Panc1 (cell line): ENCODE data around the gene B3GAT3.

Experiments used
- CTCF ChIP-seq: fragments of 450-650 bp; IDR thresholded peaks from 2 replicates; pipeline ENCODE4 v1.5.1; 2017; ENCODE audit warnings: mild to moderate bottlenecking
- POLR2AphosphoS5 ChIP-seq: IDR thresholded peaks from 2 replicates; pipeline ENCODE4 v1.6.1; 2012; ENCODE audit warnings: mild to moderate bottlenecking, low read depth, low read length, moderate library complexity
- SIN3A ChIP-seq: IDR thresholded peaks from 2 replicates; pipeline ENCODE4 v1.6.1; 2012; ENCODE audit warnings: low read depth, mild to moderate bottlenecking, low read length, moderate library complexity, borderline replicate concordance; ENCODE audit not compliant: insufficient read depth

GRCh38 chr11:62567018-62567633 lies 54.7 kb downstream of the B3GAT3 start:
- TF ChIP-seq CTCF (no peak), POLR2AphosphoS5 (no peak), SIN3A (no peak)
